Chondrocyte (in vitro differentiated cells): ENCODE measurements around the gene SLC4A1AP. TPM values are rescaled to one million over a fixed set of nuclear protein-coding genes. Genes with fewer than 3 reads are reported as not detected.

Experiments
- DNase-seq: peaks from one replicate; pipeline ENCODE4 v3.0.0; 2021; ENCODE audit warnings: mixed read lengths, low spot score
- H3K27ac Mint-ChIP-seq: one replicate; pipeline ENCODE4 v1.8.0; 2021; ENCODE audit warnings: mild to moderate bottlenecking, moderate library complexity, mixed read lengths; ENCODE audit not compliant: unreplicated experiment
- H3K27me3 Mint-ChIP-seq: 2 replicates; pipeline ENCODE4 v1.8.0; 2021; ENCODE audit warnings: low read depth, mixed read lengths
- H3K36me3 Mint-ChIP-seq: 2 replicates; pipeline ENCODE4 v1.8.0; 2021; ENCODE audit warnings: low read depth, mixed read lengths
- H3K4me1 Mint-ChIP-seq: 2 replicates; pipeline ENCODE4 v1.8.0; 2021; ENCODE audit warnings: low read depth, mild to moderate bottlenecking, mixed read lengths
- H3K4me3 Mint-ChIP-seq: one replicate; pipeline ENCODE4 v1.8.0; 2021; ENCODE audit warnings: mild to moderate bottlenecking, moderate library complexity, mixed read lengths; ENCODE audit not compliant: unreplicated experiment
- H3K9me3 Mint-ChIP-seq: 2 replicates; pipeline ENCODE4 v1.8.0; 2021; ENCODE audit warnings: low read depth, mixed read lengths
- CTCF ChIP-seq: fragments of 200-600 bp; sonication (generic); IDR thresholded peaks from 2 replicates; pipeline ENCODE4 v1.5.0; 2021; ENCODE audit warnings: antibody characterized with exemption, mild to moderate bottlenecking, moderate library complexity
- total RNA-seq: library from RNA; stranded (reverse); gene quantifications from 3 replicates; pipeline ENCODE4 v1.2.1, GENCODE V29; 2021

The SLC4A1AP gene
- total RNA-seq, 1 donor from 2014 or later, result 18.8 TPM

DNA sequence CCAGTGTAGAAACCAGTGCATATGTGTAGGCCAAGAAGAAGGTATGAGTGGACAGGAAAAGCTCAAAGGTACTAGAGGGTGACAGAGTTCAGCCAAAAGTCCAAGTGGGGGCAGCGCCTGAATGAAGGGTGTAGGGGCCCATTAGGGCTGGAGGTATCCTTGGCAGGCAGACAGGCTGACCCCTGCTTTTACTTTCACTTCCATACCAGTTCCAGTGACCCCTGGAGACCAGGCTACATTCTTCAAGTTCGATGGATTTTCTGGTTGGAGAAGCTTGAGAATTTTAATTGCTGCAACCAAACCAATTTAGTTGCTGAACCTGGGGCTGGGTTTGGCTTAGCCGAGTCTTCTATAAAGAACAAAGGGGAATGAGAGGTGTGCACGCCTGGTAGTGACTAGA is 65.5 kb downstream of the SLC4A1AP start:
- H3K36me3 Mint-ChIP-seq, result no peaks in the 10 kb centered on the region

DNA sequence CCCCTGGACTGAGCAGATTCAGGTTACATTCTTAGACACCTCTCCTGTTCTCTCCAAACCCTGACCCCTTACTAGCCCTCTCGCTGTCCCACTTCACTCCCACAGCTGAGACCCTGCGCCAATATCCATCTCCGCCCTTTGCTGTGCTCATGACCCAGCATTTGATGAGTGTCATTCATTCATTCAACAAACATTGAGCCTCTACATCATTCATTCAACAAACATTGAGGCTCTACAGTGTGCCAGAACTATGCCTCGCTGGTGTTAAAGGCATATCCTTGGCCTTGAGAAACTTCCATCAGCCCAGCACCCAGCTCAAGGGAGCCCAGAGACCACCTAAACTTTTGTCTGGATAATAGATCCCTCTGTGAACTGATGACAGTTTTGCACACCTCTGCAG is 65.9 kb downstream of the SLC4A1AP start:
- TF ChIP-seq CTCF, result no peak
- peaks cover 21% of the 10 kb centered on the region for H3K4me1 Mint-ChIP-seq
- H3K9me3 Mint-ChIP-seq, result no peaks in the 10 kb centered on the region
- no peak for DNase-seq
- no peaks in the 10 kb centered on the region for H3K36me3 Mint-ChIP-seq
- no peak overlapping the region for H3K4me3 Mint-ChIP-seq
- H3K27ac Mint-ChIP-seq, result no peak overlapping the region
- no peaks in the 10 kb centered on the region for H3K27me3 Mint-ChIP-seq

More for the DNA sequence above, 65.5 kb downstream of the SLC4A1AP start:
- no peak overlapping the region for H3K4me3 Mint-ChIP-seq
- DNase-seq, result no peak
- peaks cover 25% of the 10 kb centered on the region for H3K4me1 Mint-ChIP-seq
- TF ChIP-seq CTCF, result no peak
- H3K27ac Mint-ChIP-seq, result no peak overlapping the region
- no peaks in the 10 kb centered on the region for H3K27me3 Mint-ChIP-seq
- H3K9me3 Mint-ChIP-seq, result no peaks in the 10 kb centered on the region

- no peak for TF ChIP-seq CTCF
- DNase-seq, result no peak
- Mint-ChIP-seq H3K36me3 (no peaks in the 10 kb centered on the region), H3K9me3 (no peaks in the 10 kb centered on the region), H3K27ac (no peak overlapping the region), H3K4me3 (no peak overlapping the region), H3K27me3 (no peaks in the 10 kb centered on the region), H3K4me1 (peaks cover 19% of the 10 kb centered on the region)
Measured at GRCh38 chr2:27730261-27730662, 66.6 kb downstream of the SLC4A1AP start.

DNA sequence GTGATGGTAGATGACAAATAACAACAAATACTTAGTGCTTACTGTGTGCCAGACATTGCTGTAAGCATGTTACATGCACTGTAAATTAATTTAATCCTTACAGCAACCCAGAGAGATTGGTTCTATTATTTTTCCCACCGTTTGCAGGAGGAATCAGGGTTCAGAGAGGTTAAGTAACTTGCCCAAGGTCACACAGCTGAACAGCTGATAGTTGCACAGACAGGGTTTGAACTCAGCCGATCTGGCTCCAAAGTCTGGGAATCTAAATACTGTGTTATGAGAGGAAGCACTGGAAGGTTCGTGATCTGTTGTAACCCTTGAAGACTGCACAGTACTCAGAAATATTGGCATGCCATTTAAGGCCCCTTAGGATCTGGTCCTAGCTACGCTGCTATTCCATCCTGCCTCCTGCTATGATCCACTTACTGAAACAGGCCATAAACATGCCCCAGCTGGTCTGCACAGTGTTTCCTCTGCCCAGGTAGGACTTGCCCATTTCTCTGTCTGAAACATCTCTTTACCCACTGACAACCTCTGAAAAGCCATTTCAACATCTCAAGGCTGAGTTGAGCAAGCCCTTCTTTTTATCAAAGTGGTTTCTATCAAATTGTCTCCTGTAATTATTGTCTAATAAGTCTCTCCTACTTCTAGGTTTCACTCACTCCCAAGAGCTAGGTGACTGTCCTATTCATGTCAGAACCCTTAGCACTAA is 67.4 kb downstream of the SLC4A1AP start:
- no peak overlapping the region for H3K4me3 Mint-ChIP-seq
- H3K27me3 Mint-ChIP-seq, result no peaks in the 10 kb centered on the region
- no peak overlapping the region for H3K27ac Mint-ChIP-seq
- TF ChIP-seq CTCF, result no peak
- peaks cover 14% of the 10 kb centered on the region for H3K4me1 Mint-ChIP-seq
- H3K9me3 Mint-ChIP-seq, result no peaks in the 10 kb centered on the region
- no peaks in the 10 kb centered on the region for H3K36me3 Mint-ChIP-seq
- no peak for DNase-seq

DNA sequence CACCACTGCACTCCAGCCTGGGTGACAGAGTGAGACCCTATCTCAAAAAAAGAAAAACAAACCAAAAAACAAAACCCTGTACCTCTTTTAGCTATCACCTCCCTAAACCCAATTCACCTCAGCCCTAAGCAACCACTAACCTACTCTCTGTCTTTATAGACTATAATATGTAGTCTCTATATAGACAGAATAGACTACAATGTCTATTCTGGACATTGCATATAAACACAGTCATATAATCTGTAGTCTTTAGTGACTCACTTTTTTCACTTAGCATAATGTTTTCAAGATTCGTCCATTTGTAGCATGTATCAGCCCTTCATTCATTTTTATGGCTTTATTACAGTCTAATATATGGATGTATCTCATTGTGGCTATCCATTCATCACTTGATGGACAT is 70.6 kb downstream of the SLC4A1AP start:
- no peak for DNase-seq
- Mint-ChIP-seq H3K4me3 (no peak overlapping the region), H3K27ac (no peak overlapping the region), H3K27me3 (no peaks in the 10 kb centered on the region), H3K36me3 (no peaks in the 10 kb centered on the region), H3K4me1 (peaks cover 4% of the 10 kb centered on the region), H3K9me3 (peaks cover 5% of the 10 kb centered on the region)
- TF ChIP-seq CTCF, result no peak
